NCI-H1105 (cell line): Measurements from ENCODE around the gene EPB41.

Source experiments
- DNase-seq: peaks from one replicate; lab custom pipeline; 2025; lab: John Stamatoyannopoulos, UW

Gene EPB41

GRCh38 chr1:28890836-28891235, 23.5 kb upstream of the EPB41 start:
- no peak for DNase-seq

GRCh38 chr1:28891256-28891655, 23.1 kb upstream of the EPB41 start:
- DNase-seq = no peak

- DNase-seq = no peak
These were observed 20.8 kb upstream of the EPB41 start for GRCh38 chr1:28893403-28894102.

- no peak for DNase-seq
These were observed 19.6 kb upstream of the EPB41 start for GRCh38 chr1:28894785-28895184.

GRCh38 chr1:28895896-28896608, 18.3 kb upstream of the EPB41 start:
- DNase-seq = no peak

- DNase-seq = no peak
These were observed 17.8 kb upstream of the EPB41 start for GRCh38 chr1:28896609-28896986.

GRCh38 chr1:28897789-28898188, 16.6 kb upstream of the EPB41 start:
- no peak for DNase-seq

- peak; percentile 14 for DNase-seq
These were observed 15.9 kb upstream of the EPB41 start for GRCh38 chr1:28898405-28898881.

- DNase-seq = no peak
These were observed 15.1 kb upstream of the EPB41 start for GRCh38 chr1:28899267-28899666.

- DNase-seq = no peak
These were observed 13.8 kb upstream of the EPB41 start for GRCh38 chr1:28900562-28900961.

GRCh38 chr1:28902738-28903137, 11.6 kb upstream of the EPB41 start:
- no peak for DNase-seq

- no peak for DNase-seq
These were observed 8.3 kb upstream of the EPB41 start for GRCh38 chr1:28905921-28906666.

- DNase-seq = no peak
These were observed 5.2 kb upstream of the EPB41 start for GRCh38 chr1:28909198-28909597.

- no peak for DNase-seq
These were observed 3.8 kb upstream of the EPB41 start for GRCh38 chr1:28910379-28911115.

- no peak for DNase-seq
These were observed 562 bp upstream of the EPB41 start for GRCh38 chr1:28913786-28914227.

GRCh38 chr1:28915031-28915895, 894 bp downstream of the EPB41 start:
- peak; percentile 58 for DNase-seq

- no peak for DNase-seq
These were observed 3.4 kb downstream of the EPB41 start for GRCh38 chr1:28917757-28918118.

- DNase-seq = no peak
These were observed 7.0 kb downstream of the EPB41 start for GRCh38 chr1:28921286-28921869.

- DNase-seq = no peak
These were observed 11.1 kb downstream of the EPB41 start for GRCh38 chr1:28925350-28925891.

GRCh38 chr1:28926629-28927265, 12.4 kb downstream of the EPB41 start:
- DNase-seq = no peak
